KOPT-K1 (cell line): Measurements from ENCODE around the gene SAFB2.

Experiments
- H3K27ac ChIP-seq: fragments of 200-600 bp; sonication (generic); 2 replicates; pipeline ENCODE4 v1.5.1; 2016; ENCODE audit warnings: antibody characterized with exemption, mild to moderate bottlenecking, low read depth, low read length; ENCODE audit not compliant: poor library complexity, severe bottlenecking
- H3K36me3 ChIP-seq: fragments of 200-600 bp; sonication (generic); 2 replicates; pipeline ENCODE4 v1.5.1; 2017; ENCODE audit warnings: antibody characterized with exemption, mild to moderate bottlenecking, low read length, moderate library complexity; ENCODE audit not compliant: insufficient read depth
- H3K9me3 ChIP-seq: fragments of 200-600 bp; sonication (generic); 2 replicates; pipeline ENCODE4 v1.5.1; 2017; ENCODE audit warnings: antibody characterized with exemption, low read length, mild to moderate bottlenecking; ENCODE audit not compliant: insufficient read depth, poor library complexity, severe bottlenecking

SAFB2 gene

DNA sequence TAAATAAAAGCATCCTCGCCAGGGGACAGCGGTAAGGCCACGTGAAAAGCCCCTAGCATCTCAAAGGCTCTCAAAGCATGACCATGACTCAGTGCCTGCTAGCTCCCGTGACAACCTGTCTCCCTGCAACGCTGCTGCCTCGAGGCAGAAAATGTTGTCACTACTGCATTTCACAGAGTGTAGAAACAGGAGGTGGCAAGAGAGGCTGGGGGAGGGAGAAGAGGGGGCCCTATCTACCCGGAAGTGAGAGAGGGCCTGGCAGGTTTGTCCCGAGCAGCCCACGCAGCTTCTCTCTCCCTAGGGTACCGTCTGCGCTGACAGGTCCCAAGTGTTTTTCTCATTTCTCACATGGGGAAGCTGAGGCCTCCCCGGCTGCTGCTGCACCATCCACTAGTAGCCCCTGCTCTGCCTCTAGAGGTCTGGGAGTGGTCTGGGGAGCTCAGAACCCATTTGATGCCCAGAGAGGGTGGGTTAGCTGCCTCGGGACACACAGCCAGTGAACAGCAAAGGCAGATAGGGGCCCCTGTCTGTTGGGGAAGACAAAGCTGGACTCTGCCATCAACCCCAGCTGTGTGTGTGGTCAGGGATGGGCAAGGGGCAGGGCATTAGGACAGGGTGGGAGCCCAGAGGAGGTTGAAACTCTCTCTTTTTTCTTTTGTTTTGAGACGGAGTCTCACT lies 58.5 kb downstream of the SAFB2 start:
- Histone ChIP-seq H3K36me3 (no peaks in the 10 kb centered on the region), H3K27ac (no peak overlapping the region), H3K9me3 (peaks cover 6% of the 10 kb centered on the region)

DNA sequence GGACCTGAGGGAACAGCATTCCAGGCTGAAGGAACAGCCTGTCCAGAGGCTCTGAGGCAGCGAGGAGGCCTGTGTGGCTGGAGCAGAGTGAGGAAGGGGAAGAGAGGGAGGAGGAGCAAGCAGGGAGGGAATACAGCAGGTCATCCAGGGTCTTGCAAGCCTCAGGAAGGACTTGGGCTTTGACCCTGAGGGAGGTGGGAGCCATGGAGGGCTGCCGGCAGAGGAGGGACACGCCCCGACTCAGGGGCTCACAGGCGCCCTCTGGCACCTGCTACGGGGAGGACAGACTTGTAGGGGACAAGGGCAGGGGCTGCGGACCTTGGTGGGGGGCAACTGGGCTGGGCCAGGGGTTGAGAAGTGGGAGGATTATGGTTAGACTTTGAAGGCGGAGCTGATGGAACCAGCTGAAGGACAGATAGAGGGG lies 59.6 kb downstream of the SAFB2 start:
- Histone ChIP-seq H3K9me3 (peaks cover 6% of the 10 kb centered on the region), H3K36me3 (no peaks in the 10 kb centered on the region), H3K27ac (no peak overlapping the region)

DNA sequence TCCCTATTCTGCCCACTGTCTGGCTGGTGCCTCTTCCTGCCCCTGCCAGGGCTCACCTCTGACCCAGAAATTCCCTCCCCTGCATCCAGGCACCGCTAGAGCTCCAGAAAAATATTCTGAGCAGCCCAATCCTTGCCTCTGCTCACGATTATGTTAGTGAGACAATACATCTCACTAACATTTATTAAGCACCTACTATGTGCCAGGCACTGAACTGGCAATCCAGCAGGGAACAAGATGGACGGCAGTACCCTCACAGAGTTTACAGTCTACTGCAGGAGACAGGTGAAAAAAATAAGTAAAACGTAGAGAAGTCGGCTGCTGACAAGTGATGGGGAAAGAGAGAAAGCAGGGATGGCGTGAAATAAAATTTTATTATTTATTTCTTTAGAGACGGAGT lies 60.3 kb downstream of the SAFB2 start:
- peaks cover 6% of the 10 kb centered on the region for H3K9me3 ChIP-seq
- H3K27ac ChIP-seq, result no peak overlapping the region
- no peaks in the 10 kb centered on the region for H3K36me3 ChIP-seq

DNA sequence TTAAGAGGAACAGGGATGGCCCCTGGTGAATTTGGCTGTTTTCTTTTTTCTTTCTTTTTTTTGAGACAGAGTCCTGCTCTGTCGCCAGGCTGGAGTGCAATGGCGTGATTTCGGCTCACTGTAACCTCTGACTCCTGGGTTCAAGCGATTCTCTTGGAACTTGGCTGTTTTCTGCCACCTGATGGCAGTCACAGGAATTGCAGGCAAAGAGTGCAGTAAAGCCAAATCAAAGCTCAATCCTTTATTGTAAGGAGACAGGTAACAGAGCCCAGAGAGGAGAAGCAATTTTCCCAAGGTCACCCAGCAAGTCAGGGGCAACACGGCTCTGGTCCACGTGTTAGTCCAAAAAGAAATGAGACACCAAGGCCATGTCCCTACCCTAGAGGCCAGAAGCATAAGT lies 61.0 kb downstream of the SAFB2 start:
- Histone ChIP-seq H3K36me3 (no peaks in the 10 kb centered on the region), H3K9me3 (peaks cover 6% of the 10 kb centered on the region), H3K27ac (no peak overlapping the region)

DNA sequence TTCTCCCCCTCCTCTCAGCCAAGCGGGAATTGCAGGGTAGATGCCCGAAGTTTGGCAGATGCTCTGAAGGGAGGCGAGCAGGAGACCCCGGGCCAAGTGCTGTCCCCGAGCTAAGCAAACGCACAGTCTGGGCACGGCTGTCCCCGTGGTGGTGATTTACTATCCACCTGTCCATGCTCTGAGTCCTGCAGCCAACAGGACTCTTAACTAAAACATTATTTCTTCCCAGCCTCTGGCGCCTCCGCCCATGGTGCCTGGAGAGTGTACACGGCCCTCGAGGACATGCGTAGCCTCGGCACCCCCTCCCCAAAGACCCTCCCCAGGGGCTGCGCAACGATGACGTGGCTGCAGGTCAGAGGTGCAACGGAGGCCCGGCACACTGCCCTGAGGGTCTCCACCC lies 62.4 kb downstream of the SAFB2 start:
- no peaks in the 10 kb centered on the region for H3K36me3 ChIP-seq
- peaks cover 6% of the 10 kb centered on the region for H3K9me3 ChIP-seq
- H3K27ac ChIP-seq, result no peak overlapping the region

DNA sequence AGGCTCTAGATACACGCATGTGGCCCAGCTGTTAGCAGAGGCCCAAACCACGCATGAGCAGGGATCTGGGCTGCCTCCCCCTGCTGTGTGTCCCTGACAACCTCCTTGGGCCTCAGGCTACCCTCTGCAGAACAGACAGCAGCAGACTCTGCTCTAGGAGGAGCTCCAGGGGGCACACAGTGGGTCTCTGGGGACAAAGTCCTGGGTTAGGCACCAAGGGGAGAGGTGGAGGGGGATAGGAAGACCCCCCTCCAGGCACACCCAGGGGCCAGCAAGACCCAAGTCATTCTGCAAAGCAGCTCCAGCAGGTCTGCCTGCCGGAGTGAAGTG lies 62.8 kb downstream of the SAFB2 start:
- H3K36me3 ChIP-seq, result no peaks in the 10 kb centered on the region
- no peak overlapping the region for H3K27ac ChIP-seq
- H3K9me3 ChIP-seq, result peaks cover 6% of the 10 kb centered on the region

DNA sequence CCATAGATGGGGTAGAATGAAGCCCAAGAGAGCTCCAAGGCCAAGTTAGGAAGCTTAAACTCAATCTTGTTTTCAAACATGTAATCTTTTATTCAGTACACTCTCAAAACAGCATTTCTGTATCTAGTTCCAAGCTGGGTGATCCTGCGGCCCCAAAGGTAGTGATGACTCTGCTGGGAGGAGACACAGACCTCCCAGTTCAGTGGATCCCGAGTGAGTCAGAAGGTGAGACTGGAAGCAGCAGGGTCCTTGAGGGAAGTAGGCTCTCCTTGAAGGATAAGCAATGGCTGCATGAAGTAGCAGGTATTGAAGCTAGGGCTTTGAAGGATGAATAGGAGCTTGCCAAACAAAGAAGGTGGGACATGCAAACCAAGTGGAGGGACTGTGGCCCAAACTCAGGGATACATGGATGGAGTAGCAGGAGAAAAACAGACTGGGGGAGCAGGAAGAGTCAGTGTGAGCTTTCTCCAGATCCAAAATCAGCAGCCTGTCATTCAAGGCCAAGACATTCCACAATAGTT lies 64.4 kb downstream of the SAFB2 start:
- peaks cover 6% of the 10 kb centered on the region for H3K9me3 ChIP-seq

DNA sequence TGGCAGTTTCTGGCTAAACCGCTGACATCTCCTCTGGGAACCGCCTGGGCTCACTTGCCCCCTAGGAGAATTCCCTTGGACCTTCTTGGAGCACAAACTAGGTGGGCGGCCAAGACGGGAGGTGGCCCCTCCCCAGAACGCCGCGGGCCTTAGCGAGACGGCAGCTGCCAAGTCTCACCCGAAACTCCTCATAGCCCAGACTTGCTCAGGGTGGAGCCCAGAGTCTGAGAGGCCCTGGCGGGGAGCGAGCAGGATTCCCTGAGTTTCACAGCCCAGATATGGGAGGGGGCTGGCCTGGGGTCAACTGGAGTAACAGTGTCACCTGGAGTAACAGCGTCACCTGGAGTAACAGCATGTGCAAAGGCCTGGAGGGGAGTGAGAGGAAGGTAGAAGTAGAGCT lies 64.9 kb downstream of the SAFB2 start:
- H3K27ac ChIP-seq, result no peak overlapping the region
- H3K36me3 ChIP-seq, result no peaks in the 10 kb centered on the region
- peaks cover 6% of the 10 kb centered on the region for H3K9me3 ChIP-seq

More for the DNA sequence above, 64.4 kb downstream of the SAFB2 start:
- no peaks in the 10 kb centered on the region for H3K36me3 ChIP-seq
- no peak overlapping the region for H3K27ac ChIP-seq

DNA sequence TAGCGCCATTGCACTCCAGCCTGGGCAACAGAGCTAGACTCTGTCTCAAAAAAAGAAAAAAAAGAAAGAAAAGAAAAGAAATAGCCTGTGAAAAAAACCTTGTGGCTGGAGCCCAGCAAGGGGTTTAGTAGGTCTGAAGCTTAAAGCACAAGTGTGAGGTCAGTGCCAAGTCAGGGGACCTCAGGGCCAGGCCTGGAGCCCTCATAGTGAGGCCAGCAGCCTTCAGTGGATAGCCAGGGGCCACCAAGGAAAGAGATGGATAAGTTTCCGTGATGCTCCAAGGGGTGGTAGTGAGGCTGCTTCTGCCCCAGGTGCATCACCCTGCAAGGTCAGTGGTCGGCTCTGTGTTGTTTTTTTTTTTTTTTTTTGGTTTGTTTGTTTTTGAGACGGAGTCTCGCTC lies 67.7 kb downstream of the SAFB2 start:
- no peaks in the 10 kb centered on the region for H3K9me3 ChIP-seq

DNA sequence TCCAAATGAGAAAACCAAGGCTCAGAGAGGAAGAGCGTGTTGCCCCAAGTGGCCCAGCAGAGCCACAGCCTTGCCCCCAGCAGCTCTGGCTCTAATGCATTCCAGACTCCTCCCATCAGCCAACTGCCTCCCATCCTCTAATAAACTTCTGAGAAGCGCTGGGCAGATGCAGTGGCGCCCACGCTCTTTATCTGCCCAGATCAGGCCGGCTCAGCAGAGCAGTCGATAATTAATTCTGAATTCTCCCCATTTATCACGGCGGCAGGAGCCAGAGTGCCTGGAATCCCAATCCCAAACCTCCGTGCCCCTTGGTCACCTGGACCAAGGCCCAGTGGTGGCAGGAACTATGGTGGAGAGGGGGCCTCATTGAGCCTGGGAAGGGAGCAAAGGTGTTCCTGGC lies 68.7 kb downstream of the SAFB2 start:
- Histone ChIP-seq H3K27ac (no peak overlapping the region), H3K36me3 (no peaks in the 10 kb centered on the region), H3K9me3 (no peaks in the 10 kb centered on the region)

More for the DNA sequence above, 67.7 kb downstream of the SAFB2 start:
- H3K36me3 ChIP-seq, result no peaks in the 10 kb centered on the region
- H3K27ac ChIP-seq, result no peak overlapping the region

DNA sequence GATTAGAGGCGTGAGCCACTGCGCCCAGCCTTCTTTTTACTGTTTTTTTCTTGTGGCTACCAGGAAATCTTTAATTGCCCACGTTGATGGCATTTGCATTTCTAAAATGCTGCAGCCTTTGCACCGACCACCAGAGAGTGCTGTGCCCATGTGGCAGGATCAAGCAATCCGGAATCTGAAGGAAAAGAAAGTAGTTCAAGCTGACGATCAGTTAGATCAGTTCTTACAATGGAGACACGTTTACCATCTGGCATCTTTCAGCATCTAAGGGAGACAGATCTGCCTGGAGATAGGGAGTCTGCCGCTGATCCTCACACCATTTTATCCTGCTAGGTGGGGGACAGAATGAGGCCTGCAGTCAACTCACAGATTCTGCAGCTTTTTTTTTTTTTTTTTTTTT lies 74.7 kb downstream of the SAFB2 start:
- Histone ChIP-seq H3K36me3 (no peaks in the 10 kb centered on the region), H3K9me3 (no peaks in the 10 kb centered on the region), H3K27ac (no peak overlapping the region)

DNA sequence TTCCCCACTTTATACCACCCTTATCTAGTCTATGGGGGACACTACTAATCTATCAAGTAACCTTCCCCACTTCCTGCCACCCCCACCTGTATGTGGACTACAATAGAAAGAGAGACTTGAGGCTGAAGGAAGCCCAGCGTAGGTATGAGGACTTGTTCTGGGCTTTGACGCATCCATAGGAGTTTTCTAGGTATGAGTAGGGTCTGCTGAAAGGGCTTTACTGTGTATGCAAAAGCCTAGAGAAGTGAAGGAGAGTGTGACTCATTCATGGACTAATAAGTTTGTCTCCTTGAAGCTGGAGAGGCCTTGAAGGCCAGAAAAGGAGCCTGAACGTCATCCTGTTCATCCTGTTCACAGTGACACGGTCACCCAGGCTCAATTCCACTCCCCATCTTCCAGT lies 76.6 kb downstream of the SAFB2 start:
- Histone ChIP-seq H3K36me3 (no peaks in the 10 kb centered on the region), H3K9me3 (no peaks in the 10 kb centered on the region), H3K27ac (no peak overlapping the region)

DNA sequence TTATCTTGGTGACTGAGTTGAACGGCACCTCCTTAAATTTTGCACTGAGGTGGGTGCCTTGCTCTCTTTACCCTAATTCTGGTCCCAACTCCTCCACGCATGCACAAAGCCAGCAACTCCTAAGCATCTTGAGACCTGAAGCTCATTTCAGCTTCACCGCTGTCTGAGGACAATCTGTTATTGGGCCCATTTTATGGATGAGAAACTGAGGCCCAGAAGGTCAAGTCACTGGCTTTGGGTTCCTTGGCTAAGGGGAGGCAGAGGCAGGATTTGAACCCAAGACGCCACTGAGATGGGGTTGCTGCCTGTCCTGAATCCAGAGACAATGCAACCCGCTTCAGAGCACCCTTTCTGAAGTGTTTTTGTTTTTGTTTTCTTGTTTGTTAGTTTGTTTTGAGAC lies 77.5 kb downstream of the SAFB2 start:
- no peak overlapping the region for H3K27ac ChIP-seq
- no peaks in the 10 kb centered on the region for H3K36me3 ChIP-seq
- H3K9me3 ChIP-seq, result no peaks in the 10 kb centered on the region

DNA sequence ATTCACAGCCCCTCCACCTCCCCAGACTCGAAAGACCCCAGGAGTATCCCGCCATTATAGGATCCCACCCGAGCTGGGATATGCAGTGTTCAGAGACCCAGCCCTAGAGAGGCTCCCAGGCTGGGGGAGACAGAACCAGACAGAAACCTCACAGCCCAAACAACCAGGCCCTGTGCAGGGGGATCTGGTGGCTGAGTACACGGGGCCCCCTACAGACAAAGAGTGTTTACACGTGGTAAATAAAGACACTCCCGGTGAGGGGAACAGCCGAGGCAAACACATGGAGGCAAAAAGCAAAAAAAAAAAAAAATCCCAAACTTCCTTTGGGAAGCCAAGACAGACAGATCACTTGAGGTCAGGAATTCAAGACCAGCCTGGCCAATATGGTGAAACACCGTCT lies 79.9 kb downstream of the SAFB2 start:
- H3K9me3 ChIP-seq, result no peaks in the 10 kb centered on the region
- no peaks in the 10 kb centered on the region for H3K36me3 ChIP-seq
- no peak overlapping the region for H3K27ac ChIP-seq

DNA sequence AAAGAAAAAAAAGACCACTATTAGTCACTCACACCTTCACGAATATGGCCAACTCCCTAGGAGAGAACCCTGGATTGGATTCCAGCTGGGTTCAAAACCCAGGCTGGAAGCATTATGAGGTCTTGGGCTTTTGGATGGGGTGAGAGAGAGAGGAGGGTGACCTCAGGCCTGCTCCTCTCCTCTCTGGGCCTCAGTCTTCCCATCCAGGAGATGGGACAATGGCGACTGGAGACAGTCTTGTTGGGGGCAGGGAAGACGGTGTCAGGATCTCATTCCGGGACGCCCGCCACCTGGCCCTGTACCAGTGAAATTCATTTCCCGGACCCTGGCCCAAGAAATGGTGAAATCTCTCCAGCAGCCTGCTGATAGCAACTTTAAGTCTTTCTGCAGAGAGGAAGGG lies 81.1 kb downstream of the SAFB2 start:
- Histone ChIP-seq H3K36me3 (no peaks in the 10 kb centered on the region), H3K9me3 (no peaks in the 10 kb centered on the region), H3K27ac (no peak overlapping the region)

DNA sequence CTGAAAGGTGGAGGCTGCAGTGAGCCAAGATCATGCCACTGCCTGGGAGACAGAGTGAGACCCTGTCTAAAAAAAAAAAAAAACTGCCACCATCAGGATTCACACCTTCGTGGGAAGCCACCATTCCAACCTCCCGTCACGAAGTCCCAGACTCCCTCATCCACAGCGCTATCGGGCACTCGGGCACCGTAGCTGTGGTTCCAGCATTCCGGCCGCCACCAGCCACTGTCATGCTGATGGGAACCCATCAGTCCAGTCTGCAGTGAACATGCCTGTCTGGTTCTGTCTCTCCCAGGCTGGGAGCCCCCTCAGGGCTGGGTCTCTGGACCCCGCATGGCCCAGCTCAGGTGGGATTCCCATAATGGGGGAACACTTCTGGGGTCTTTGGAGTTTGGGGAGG lies 82.4 kb downstream of the SAFB2 start:
- H3K9me3 ChIP-seq, result peaks cover 3% of the 10 kb centered on the region
- no peaks in the 10 kb centered on the region for H3K36me3 ChIP-seq
- H3K27ac ChIP-seq, result no peak overlapping the region
